Esophagus muscularis mucosa (tissue), 4 donors: ENCODE data around the gene DPM1. TPM values are rescaled to one million over a fixed set of nuclear protein-coding genes. Genes with fewer than 3 reads are reported as not detected.

Source experiments
- DNase-seq: peaks from one replicate; pipeline ENCODE4 v3.0.0-alpha.2; 2017; ENCODE audit errors: extremely low spot score
- H3K27ac ChIP-seq, 4 donors: fragments of 200-600 bp; sonication (generic); replicated peaks in 1 of 4; 1 replicate in 3 of 4; 2 replicates in 1 of 4; pipeline ENCODE4 v1.5.1; 2016 to 2019; ENCODE audit warnings: mild to moderate bottlenecking in 1 of 4
- H3K27me3 ChIP-seq, 4 donors: fragments of 200-600 bp; sonication (generic); one replicate each; pipeline versions ENCODE4 v1.5.1 to v1.6.0; 2016 to 2019
- H3K36me3 ChIP-seq, 4 donors: fragments of 200-600 bp; sonication (generic); one replicate each; pipeline ENCODE4 v1.5.1; 2016 to 2019
- H3K4me1 ChIP-seq, 4 donors: fragments of 200-600 bp; sonication (generic); one replicate each; pipeline ENCODE4 v1.5.1; 2016 to 2019
- H3K4me3 ChIP-seq, 4 donors: fragments of 200-600 bp; sonication (generic); 1 replicate in 2 of 4; 2 replicates in 2 of 4; pipeline ENCODE4 v1.5.1; 2016 to 2019; ENCODE audit warnings: mild to moderate bottlenecking in 4 of 4, moderate library complexity in 1 of 4
- H3K9me3 ChIP-seq, 4 donors: fragments of 200-600 bp; sonication (generic); 1 replicate in 3 of 4; 2 replicates in 1 of 4; pipeline ENCODE4 v1.5.1; 2016 to 2019
- EP300 ChIP-seq: sonication (generic); formaldehyde crosslinking; IDR thresholded peaks from one replicate; pipeline ENCODE4 v1.6.1; 2017; ENCODE audit warnings: antibody characterized with exemption
- POLR2A ChIP-seq: fragments of 450-650 bp; IDR thresholded peaks from one replicate; pipeline ENCODE4 v1.6.1; 2017; ENCODE audit warnings: antibody characterized with exemption, moderate library complexity, mild to moderate bottlenecking, low read depth
- POLR2AphosphoS5 ChIP-seq, 2 donors: sonication (generic); formaldehyde crosslinking; IDR thresholded peaks; one replicate each; pipeline ENCODE4 v1.6.1; 2017; ENCODE audit warnings: antibody characterized with exemption in 2 of 2
- WGBS: methylation state at CpG from one replicate; pipeline ENCODE4 v1.1.5; 2018; 5-methylcytosine and 5-hydroxymethylcytosine counted together
- intact Hi-C: fragments of 100-400 bp; cut with DNase I; formaldehyde crosslinking; loops from one replicate; pipeline ENCODE4 v1.15.1; 2023
- total RNA-seq, 4 donors: library from RNA; depleted of rRNA; stranded (reverse); fragments of >200 nt; gene quantifications; one replicate each; pipeline versions ENCODE4 v1.1.0 to v1.2.1, GENCODE V29; 2016
- TF ChIP-seq, protein P1 (sequence below), 3 experiments: fragments of 200-600 bp in 2 of 3; fragments of 450-650 bp in 1 of 3; sonication (generic) in 2 of 3; IDR thresholded peaks; one replicate each; pipeline ENCODE4 v1.5.1; 2017 to 2019; ENCODE audit warnings: antibody characterized with exemption in 3 of 3, mild to moderate bottlenecking in 2 of 3, moderate library complexity in 1 of 3

The DPM1 gene
- total RNA-seq, 4 donors from 2014 or later, result 33.6 to 56.3 (median 41.7) TPM

DNA sequence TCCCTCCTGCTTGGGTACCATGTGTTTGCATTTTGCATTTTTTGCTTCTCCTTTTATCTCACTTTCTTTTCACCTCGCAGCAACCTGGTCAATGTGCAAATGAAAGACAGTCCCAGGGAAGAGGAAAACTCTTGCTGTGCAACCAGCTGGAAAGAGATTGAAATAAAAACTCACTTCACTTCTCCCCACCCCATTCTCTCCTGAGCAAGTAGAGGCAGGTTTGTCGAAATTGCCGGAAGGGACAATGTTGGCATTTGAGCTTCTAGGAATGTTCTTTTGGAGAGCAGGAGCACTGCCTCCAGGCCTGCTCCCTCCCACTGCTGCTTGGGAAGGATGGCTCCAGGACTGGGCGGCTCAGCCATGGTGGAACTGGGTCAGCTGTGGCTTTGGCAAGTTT lies 34.0 kb upstream of the DPM1 start:
- intact Hi-C loops, result no loop called here
- no peak overlapping the region for H3K27ac ChIP-seq
- no peaks in the 10 kb centered on the region for H3K9me3 ChIP-seq
- TF ChIP-seq POLR2A, result no peak
- TF ChIP-seq POLR2AphosphoS5 (IDR thresholded peaks at IDR 0.05), result no peak
- no peak for TF ChIP-seq EP300
- TF ChIP-seq, protein P1, sequence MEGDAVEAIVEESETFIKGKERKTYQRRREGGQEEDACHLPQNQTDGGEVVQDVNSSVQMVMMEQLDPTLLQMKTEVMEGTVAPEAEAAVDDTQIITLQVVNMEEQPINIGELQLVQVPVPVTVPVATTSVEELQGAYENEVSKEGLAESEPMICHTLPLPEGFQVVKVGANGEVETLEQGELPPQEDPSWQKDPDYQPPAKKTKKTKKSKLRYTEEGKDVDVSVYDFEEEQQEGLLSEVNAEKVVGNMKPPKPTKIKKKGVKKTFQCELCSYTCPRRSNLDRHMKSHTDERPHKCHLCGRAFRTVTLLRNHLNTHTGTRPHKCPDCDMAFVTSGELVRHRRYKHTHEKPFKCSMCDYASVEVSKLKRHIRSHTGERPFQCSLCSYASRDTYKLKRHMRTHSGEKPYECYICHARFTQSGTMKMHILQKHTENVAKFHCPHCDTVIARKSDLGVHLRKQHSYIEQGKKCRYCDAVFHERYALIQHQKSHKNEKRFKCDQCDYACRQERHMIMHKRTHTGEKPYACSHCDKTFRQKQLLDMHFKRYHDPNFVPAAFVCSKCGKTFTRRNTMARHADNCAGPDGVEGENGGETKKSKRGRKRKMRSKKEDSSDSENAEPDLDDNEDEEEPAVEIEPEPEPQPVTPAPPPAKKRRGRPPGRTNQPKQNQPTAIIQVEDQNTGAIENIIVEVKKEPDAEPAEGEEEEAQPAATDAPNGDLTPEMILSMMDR (IDR thresholded peaks at IDR 0.05), result no peak
- H3K27me3 ChIP-seq, result peaks cover 0 to 37% (median 0%) of the 10 kb centered on the region in 4 donors
- WGBS, result 59% methylated on average over 4 of the region's 4 CpGs
- H3K4me3 ChIP-seq, result no peak overlapping the region
- no peaks in the 10 kb centered on the region for H3K36me3 ChIP-seq
- no peak for DNase-seq
- H3K4me1 ChIP-seq, result peaks cover 0 to 7% (median 3%) of the 10 kb centered on the region in 4 donors

DNA sequence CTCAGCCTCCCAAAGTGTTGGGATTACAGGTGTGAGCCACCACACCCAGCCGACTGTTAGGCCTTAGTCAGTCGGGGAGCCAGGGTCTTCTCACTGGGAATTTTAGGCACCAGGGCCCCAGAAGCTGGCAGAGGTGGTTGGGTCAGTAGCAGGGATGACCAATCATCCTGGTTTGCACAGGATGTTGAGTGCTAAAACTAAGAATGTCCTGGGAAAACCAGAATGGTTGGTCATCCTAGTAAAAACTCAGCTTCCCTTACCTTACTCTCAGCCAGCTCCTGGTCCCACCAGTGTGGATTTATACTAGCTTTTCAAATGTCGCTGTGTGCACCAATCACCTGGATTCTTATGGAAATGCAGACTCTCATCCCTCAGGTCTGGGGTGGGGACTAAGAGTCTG lies 32.7 kb upstream of the DPM1 start:
- Histone ChIP-seq H3K27ac (no peak overlapping the region), H3K27me3 (peaks cover 0 to 36% (median 2%) of the 10 kb centered on the region in 4 donors), H3K9me3 (no peaks in the 10 kb centered on the region), H3K4me3 (no peak overlapping the region), H3K4me1 (peaks cover 0 to 7% (median 3%) of the 10 kb centered on the region in 4 donors), H3K36me3 (no peaks in the 10 kb centered on the region)
- 86% methylated on average over 2 of the region's 3 CpGs for WGBS
- intact Hi-C loops, result no loop called here
- no peak for DNase-seq
- no peak for TF ChIP-seq EP300
- TF ChIP-seq POLR2A, result no peak
- TF ChIP-seq, protein P1 (IDR thresholded peaks at IDR 0.05), result no peak
- TF ChIP-seq POLR2AphosphoS5 (IDR thresholded peaks at IDR 0.05), result no peak

DNA sequence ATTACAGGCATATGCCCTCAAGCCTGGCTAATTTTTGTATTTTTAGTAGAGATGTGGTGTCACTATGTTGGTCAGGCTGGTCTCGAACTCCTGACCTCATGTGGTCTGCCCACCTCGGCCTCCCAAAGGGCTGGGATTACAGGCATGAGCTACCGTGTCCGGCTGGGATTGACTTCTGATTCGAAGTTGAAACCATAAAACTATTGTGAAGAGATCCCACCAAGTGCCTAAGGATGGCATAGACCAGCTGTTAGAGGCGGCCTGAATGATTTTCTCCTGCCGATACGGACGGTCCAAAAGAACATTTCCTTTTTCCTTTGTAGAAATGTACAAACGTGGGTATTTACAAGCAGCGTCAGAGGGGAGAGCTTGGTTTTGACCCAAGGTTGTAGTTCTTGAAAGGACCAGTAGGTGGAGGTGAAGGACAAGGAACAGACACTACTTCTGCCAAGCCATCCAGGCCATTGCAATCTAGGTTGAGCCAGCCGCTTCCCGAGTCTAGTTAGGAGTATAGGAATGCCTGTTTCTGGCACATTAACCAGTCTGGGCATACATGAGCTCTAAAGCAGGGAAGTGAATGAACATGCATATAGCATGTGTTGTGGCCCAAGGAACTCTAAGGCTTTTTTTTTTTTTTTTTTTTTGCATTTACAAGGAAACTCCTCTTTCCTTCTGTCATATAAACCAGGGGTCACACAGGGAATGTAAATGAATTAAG lies 29.3 kb upstream of the DPM1 start:
- H3K36me3 ChIP-seq, result no peaks in the 10 kb centered on the region
- no peak overlapping the region for H3K27ac ChIP-seq
- no peaks in the 10 kb centered on the region for H3K9me3 ChIP-seq
- TF ChIP-seq, protein P1 (IDR thresholded peaks at IDR 0.05), result peak; percentile 85 to 92 (median 90)
- TF ChIP-seq POLR2AphosphoS5 (IDR thresholded peaks at IDR 0.05), result no peak
- H3K4me3 ChIP-seq, result peak overlapping the region in 1 of 4 donors; percentile 18
- intact Hi-C loops, result loop anchor here (10.0 kb wide), 1 partner anchor 607 kb away; no protein-coding TSS in a partner anchor
- peaks cover 0 to 61% (median 5%) of the 10 kb centered on the region in 4 donors for H3K27me3 ChIP-seq
- 14% methylated on average over 13 of the region's 13 CpGs for WGBS
- H3K4me1 ChIP-seq, result peaks cover 0 to 7% (median 3%) of the 10 kb centered on the region in 4 donors
- DNase-seq, result no peak

DNA sequence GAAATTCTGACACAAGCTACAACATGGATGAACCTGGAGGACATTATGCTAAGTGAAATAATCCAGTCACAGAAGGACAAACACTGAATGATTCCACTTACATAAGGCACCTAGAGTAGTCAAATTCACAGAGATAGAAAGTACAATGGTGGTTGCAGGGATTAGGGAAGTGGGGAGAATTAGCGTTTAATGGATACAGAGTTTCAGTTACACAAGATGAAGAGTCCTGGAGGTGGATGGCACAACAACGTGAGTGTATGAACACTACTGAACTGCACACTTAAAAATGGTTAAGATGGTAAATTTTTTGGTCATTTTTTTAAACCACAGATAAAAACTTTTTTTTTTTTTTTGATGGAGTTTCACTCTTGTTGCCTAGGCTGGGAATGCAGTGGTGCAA lies 25.0 kb upstream of the DPM1 start:
- H3K9me3 ChIP-seq, result no peaks in the 10 kb centered on the region
- peaks cover 0 to 53% (median 11%) of the 10 kb centered on the region in 4 donors for H3K27me3 ChIP-seq
- H3K4me3 ChIP-seq, result no peak overlapping the region
- intact Hi-C loops, result loop anchor here (2.0 to 10.0 kb wide), 2 partner anchors 323 to 611 kb away; no protein-coding TSS in a partner anchor
- H3K36me3 ChIP-seq, result no peaks in the 10 kb centered on the region
- no peak overlapping the region for H3K27ac ChIP-seq
- no peak for TF ChIP-seq POLR2A
- no peak for TF ChIP-seq POLR2AphosphoS5 (IDR thresholded peaks at IDR 0.05)
- TF ChIP-seq EP300, result no peak
- TF ChIP-seq, protein P1 (IDR thresholded peaks at IDR 0.05), result no peak
- no peak for DNase-seq
- WGBS, result 55% methylated on average over 2 of the region's 2 CpGs
- peaks cover 0 to 20% (median 11%) of the 10 kb centered on the region in 4 donors for H3K4me1 ChIP-seq
